NCI-H1105 treated with DMSO at 0.1 percent for 48 hours (cell line): ENCODE results near the gene CD320.
"Not testable (repeated sequence)": the region's sequence is repeated elsewhere in the genome, so short reads cannot be mapped to it uniquely, and the experiment has no call there.

Experiments
- DNase-seq: peaks from one replicate; lab custom pipeline; 2025; lab: John Stamatoyannopoulos, UW

Gene CD320

DNA sequence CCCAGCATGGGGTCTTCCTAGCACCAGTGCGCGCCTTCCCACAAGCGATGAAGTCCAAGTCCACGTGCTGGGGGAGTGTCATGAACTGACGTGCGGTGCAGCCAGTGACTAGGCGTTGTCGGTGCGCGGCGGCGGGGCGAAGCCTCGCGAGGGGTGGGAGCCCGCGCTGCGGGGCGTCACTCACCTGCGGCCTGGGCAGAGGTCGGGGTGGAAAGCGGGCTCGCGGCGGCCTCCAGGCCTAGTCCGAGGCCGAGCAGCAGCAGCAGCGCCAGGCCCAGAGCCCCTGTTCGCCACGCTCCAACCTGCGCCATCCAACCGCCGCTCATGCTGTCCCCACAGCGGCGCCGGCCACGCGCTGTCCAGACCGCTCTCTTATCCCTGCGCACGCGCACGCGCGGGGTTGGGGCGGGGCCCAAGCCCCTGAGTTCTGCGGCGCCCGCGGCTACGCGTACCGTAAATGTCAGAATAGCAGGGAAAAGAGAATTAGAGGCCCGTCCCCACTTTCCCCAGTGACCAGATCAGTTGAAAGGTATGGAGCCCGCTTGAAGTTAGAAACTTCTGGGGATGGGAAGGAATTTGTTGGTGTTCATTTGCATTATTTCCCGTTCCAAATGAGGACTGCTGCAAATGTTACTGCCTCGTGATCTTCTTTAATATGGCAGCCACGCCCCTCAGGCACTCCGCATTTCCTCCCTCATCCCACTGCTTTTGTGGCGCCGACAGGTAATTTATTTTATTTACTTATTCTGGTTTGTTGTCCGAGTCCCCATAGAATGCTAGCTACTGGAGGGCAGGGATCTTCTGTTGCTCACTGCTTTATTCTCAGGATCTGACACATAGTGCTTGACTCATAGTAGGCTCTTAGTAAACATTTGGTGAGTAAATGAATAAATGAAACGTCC, at the start of gene CD320:
TSS of gene CD320 (minus strand) at position 394 of the 902 bp plus-strand sequence. CDS start at position 326, 68 bp downstream.
- peak; percentile 89 for DNase-seq

DNA sequence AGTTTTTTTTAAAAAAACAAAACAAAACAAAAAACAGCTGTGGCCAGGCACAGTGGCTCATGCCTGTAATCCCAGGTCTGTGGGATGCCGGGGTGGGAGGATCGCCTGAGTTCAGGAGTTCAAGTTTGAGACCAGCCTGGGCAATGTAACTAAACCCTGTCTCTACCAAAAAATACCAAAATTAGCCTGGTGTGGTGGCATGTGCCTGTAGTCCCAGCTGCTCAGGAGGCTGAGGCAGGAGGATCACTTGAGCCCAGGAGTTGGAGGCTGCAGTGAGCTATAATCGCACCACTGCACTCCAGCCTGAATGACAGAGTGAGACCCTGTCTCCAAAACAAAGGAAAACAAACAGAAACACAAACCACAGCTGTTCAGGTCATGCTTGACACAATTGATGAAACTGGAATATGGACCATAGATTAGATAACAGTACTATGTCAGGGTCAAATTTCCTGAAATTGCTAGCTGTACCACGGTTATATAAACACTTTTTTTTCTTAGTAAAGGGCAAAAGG, 48.9 kb upstream of the CD320 start:
- no peak for DNase-seq

DNA sequence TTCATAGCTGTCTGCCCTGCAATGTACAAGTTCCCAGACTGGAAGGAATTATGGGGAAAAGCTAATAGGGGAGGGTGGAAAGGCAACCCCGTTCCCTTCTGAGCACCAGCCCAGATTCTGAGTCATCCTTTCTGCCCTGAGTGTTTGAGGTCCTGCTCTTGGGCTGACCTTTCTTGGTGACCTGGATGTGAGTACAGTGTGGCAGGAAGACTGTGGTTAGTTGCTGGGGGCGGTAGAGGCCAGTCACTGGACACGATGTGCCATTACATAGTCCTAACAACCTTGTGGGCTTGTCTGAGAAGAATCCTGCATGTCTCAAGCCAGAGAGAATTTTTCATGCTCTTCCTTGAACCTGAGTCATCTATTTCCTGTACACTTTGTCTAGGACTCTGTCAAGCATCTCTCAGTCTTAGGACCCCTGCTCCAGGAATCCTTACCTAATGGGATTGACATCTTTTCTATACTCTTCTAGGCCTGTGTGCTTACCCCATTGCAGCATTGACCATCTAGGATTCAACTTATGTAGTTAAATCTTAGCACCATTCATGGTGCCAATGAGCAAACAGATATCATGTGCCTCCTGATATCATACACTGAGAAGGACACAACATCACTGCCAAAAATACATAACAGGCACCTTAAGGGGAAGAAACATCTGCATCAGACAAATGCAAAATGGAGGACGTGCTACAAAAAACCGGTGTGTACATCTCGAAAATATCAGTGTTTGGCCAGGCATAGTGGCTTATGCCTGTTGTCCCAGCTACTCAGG, 47.7 kb upstream of the CD320 start:
- no peak for DNase-seq

DNA sequence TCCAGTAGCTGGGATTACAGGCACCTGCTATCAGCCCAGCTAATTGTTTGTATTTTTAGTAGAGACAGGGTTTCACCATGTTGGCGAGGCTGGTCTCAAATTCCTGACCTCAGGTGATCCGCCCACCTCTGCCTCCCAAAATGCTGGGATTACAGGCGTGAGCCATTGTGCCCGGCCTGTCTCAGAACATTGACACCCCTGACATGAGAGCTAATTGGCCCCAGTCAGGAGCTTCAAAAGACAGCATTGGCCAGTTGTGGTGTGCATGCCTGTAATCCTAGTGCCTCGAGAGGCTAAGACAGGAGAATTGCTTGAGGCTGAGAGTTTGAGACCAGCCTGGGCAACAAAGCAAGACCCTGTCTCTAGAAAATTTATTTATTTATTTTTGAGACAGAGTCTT, 44.7 kb upstream of the CD320 start:
- not testable (repeated sequence) for DNase-seq

DNA sequence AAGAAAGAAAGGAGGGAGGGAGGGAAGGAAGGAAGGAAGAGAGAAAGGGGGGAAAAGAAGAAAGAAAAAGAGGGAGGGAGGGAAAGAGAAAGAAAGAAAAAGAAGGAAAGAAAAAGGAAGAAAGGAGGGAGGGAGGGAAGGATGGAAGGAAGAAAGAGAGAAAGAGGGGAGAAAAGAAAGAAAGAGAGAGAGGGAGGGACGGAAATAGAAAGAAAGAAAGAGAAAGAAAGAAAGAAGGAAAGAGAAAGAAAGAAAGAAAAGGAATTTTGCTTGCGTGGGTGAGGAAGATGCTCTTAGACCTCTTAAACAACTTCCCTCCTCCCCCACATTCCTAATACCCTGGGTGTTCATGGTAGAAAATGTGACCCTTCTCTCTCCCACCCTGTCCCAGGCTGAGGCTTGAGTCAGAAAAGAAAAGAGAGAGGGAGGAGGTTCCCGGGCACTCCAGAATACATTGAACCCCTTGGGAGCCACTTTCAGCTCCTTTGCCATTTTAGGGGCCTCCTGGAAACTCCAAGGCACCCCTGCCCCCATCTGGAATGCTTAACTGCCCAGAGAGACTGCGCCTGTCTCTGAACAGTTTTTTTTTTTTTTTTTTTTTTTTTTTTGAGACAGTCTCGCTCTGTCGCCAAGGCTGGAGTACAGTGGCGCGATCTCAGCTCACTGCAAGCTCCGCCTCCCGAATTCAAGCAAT, 44.1 kb upstream of the CD320 start:
- DNase-seq = no peak

DNA sequence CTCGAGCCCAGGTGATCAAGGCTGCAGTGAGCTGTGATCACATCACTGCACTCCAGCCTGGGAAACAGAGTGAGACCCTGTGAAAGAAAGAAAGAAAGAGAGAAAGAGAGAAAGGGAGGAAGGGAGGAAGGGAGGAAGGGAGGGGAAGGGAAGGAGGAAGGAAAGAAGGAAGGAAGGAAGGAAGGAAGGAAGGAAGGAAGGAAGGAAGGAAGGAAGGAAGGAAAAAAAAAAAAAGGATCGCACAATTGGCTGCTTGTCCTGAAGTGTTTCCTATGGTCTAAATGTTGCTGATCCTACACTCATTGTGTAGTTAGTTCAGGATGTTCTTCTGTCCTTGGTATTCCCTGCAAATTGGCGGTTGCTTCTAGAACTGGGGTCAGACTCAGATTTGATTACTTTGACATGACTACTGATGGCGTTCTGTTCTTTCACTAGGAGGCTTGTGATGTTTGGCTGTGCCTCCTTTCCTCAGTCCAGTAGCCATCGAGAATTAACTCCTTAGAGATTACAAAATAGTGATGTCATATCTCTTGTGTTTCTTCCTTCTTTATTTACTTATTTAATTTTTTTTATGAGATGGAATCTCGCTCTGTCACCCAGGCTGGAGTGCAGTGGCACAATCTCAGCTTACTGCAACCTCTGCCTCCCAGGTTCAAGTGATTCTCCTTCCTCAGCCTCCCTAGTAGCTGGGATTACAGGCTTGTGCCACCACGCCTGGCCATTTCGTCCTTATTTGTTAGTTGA, 41.6 kb upstream of the CD320 start:
- DNase-seq = not testable (repeated sequence)

DNA sequence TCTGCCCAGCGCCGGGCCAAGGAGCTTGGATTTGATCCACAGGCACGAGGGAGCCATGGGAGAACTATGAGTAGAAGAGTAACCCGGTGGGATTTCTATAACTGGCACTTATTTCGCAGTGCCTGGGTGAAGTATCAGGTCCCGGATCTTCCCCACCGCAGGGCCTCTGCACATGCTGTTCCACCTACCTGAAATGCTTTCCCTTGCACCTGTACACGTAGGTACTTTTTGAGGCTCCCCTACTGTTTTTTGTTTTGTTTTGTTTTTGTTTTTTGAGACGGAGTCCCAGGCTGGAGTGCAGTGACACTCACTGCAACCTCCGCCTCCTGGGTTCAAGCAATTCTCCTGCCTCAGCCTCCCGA, 35.3 kb upstream of the CD320 start:
- DNase-seq = no peak

DNA sequence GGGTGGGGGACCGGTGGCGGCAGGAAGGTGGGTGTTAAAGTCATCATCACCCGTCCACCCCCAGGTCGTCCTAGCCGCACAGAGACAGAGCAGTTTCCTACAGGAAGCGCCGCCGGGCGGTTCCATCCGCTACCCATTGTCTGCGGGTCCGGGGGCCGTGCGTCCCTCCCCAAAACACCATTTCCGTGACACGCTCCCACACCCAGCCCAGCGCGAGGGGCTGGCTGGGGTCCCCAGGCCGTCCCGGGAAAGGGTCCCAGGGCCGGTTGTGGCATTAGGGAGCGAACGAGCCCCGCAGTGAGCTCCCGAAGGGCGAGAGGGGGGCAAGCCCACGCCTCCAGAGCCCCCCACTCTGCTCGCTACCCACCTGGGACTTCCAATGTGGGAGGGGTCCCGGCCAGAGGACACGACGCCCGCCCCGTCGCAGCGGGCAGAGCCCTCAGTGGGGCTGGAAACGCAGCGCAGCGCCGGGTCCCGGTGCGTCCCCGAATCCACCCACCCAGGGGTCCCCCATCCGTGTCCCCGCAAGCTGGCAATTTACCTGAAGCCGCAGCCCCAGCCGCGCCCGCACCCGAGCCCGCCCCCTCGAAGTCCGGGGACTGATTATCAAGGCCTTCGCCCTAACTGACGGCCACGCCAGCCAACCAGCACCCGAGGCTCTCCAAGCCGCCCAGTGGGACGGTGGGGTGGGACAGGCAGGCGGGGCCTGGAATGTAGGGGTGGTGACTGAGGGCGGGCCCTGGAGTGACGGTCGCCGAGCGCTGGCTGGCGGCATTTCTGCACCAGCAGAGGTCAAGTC, 34.7 kb upstream of the CD320 start, which contains the start of gene KANK3:
TSS of gene KANK3 (minus strand) at position 579 of the 799 bp plus-strand sequence. CDS start 5,434 bp downstream, outside the sequence.
- DNase-seq = peak; percentile 82

DNA sequence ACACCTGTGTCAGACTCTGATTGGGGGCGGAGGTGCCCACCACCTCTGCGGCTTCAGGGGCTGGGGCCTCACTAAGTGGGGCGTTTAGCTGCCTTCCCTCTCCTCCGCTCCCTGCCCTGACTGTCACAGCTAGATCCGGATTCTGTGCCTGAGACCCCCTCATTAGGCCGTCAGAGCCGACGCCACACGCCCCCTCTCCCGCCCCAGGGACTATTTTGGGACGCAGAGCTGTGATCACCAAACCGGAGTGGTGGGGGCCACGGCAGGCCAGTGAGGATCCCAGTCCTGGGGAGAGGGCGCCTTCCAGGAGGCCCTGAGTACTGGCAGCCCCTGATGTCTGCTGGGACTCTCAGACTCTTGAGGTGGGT, 34.1 kb upstream of the CD320 start:
- DNase-seq = no peak

DNA sequence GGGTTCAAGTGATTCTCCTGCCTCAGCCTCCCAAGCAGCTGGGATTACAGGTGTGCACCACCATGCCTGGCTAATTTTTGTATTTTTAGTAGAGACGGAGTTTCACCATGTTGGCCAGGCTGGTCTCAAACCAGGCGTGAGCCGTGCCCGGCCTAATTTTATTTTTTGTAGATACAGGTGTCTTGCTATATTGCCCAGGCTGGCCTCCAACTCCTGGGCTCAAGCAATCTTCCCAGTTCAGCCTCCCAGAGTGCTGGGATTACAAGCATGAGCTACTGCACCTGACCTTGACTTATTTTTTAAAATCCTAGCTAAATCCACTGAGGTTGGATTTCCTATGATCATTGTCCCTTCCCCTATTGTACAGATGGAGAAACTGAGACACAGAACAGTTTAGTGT, 33.3 kb upstream of the CD320 start:
- not testable (repeated sequence) for DNase-seq

DNA sequence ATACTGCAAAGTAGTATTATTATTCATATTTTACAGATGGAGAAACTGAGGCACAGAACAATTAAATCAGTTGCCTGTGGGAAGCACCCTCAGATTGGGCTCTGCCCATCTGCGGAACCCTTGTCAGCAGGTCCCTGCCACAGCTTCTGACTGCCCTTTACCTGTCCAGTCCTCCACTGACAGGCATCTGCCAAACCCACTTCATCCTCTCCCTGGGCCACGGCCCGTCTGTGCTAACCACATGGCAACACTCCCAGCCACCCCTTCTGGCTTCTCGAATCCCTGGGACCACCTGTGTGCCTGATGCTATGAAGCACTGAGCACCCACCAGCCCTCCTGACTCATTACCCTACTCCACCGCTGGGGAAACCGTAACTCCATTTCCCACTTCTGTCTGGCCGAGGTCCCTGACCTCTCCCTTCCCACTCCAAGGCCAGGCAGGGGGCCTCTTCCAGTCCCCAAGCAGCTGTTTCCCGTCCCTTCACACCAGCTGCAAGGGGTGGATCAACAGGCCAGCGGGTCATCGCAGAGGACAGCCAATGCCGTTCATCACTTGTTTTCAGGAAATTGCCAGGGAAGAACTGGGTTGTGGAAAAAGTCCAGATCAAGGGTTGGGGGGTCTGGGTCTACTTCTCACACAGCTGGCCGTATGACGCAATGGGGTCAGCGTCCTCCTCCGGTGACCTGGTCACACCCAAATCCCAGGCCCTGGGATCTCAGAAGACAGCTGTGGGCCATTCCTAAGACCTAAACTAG, 32.4 kb upstream of the CD320 start:
- no peak for DNase-seq

DNA sequence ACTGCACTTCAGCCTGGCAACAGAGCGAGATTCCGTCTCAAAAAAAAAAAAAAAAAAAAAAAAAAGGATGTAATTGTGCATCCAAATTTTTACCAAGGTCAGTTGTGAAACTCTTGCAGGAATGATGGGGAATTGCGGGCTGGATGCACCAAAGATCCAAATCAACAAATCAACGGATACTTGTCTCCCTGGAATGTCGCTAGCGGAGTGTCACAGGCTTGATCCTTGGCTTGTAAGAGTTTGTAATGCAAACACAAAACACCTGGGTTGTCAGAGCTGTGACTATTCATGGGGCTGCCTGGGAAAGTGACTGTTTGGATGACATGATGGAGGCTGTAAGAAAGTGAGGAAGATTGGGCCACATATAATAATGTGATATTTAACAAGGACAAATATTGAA, 30.7 kb upstream of the CD320 start:
- DNase-seq = no peak

DNA sequence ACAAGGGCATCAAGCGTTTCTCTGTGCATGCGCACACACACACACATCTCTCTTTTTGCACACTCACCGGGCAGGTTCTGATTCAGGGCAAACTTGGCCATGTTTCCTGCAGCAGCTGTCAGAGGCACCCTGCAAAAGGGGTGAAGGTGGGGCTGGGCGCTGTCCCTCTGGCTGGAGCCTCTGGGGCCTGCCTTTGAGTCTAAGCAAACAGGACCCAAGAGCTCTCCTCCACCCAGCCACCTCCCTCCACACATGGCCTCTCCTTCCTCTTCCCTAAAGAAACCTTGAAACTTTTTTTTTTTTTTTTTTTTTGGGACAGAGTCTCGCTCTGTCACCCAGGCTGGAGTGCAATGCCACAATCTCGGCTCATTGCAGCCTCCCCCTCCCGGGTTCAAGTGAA, 29.6 kb upstream of the CD320 start:
- DNase-seq = no peak

DNA sequence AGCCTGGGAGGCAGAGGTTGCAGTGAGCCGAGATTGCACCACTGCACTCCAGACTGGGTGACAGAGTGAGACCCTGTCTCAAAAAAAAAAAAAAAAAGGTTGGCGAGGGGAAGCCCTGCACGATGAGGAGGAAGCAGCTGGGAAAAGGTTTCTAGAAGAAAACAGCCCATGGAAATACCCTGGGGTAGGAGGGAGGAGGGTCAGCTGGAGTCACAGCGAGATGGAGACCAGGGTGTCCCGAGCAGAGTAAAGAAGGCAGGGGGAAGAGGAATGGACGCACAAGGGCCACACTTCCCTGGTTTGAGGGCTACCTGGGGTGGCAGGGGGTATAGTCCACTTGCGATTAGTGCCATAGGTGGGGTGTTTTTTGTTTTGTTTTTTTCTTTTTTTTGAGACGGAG, 28.5 kb upstream of the CD320 start:
- no peak for DNase-seq

DNA sequence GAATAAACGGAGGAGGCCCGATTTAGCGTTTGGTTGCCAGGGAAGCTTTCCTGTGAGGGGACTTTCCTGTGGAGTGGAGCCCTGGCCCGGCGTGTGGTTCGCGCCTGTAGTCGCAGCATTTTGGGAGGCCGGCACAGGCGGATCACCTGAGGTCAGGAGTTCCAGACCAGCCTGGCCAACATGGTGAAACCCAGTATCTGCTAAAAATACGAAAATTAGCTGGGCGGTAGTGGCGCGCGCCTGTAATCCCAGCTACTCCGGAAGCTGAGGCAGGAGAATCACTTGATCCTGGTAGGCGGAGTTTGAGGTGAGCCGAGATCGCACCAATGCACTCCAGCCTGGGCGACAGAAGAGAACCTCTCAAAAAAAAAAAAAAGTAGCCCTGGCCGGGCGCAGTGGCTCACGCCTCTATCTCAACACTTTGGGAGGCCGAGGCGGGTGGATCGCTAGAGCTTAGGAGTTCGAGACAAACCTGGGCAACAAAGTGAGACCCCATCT, 28.0 kb upstream of the CD320 start:
- DNase-seq = peak; percentile 20

DNA sequence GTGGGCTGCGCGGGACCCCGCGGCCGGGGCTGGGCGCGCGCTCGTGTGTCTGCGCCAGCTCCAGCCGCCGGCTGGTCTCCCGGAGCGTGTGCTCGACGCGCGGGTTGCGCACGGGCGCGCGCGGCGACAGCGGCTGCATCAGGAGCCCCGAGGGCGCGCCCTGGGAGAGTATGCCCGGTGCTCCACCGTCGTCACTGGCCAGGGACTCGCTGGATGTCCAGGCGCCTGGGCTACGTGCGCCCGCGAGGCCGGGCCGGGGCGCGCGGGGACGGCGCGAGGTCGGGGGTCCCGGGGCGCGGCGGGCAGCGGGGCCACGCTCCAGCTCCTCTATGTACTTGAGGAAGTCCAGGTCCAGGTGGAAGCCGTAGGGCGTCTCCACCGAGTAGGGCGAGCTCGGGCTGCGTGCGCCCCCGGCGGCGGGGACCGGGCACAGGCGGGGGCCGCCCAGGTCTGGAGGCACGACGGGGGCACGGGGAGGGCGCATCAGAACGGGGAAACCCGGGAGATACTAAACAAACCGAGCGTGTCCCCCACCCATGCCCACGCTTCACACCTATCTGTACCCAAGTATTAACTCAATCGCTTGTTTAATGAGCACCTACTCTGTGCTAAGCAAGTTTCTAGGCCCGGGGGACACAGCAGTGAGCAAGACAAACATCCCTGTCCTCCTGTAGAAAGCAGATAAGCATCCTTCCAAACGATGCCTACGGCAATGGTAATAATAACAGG, 27.3 kb upstream of the CD320 start:
- DNase-seq = no peak

DNA sequence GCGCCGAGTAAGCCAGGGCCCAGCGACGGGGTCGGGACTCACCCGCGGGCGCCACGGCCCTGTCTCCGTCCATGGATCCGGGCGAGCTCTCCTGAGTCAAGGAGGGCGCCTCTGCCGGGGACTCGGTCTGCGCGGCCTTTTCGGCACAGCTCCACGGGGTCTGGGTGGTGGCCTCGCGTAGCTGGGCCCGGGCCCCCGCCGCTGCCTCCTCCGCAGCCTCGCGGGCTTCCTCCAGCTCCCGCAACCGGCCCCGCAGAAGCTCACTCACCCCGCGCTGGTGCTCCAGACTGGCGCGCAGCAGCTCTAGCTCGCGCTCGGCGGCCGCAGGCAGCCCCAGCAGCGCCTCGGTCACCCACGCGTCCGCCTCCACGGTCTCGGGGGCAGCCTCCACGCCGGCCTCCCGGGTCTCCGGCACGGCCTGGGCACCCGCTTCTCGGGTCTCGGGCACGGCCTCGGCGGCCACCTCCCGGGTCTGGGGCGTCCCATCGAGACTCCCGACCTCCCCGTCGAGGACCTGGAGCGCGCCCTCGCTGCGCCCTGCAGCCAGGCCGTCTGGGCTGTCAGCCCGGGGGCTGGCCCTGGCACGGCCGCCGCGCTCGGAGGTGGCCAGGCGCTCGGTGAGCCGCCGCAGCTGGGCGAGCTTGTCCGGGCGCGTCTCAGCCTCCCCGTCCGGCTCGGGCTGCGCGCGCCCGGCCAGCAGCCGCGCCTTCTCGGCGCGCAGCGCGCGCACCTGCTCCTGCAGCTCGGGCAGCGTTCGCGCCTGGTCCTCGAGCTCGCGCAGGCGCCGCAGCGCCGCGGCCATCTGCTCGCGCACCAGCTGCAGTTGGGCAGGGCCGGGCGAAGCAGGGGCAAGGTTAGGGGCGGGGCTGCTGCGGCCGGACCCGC, 26.5 kb upstream of the CD320 start:
- peak; percentile 78 for DNase-seq
